ENCODE data around the gene PSD.
A peak's percentile ranks its signal among the peaks of the same experiment; 100 is the strongest.

The PSD gene

GRCh38 chr10:102438374-102438773 lies 19.8 kb upstream of the PSD start:
- Histone ChIP-seq H3K4me2 (ENCODE audit: insufficient read depth, low read length, poor library complexity, severe bottlenecking) (no peak overlapping the region), H3K4me3 (ENCODE audit: low read length in 2 of 2) (no peak overlapping the region), H3K36me3 (replicated peaks in 1 of 2; ENCODE audit: control insufficient read depth in 2 of 2, insufficient read depth in 2 of 2, low read length in 2 of 2) (no peaks in the 10 kb centered on the region), H2AK5ac (ENCODE audit: low read depth, low read length) (peak overlapping the region; percentile 44), H2BK15ac (ENCODE audit: low read length) (peak overlapping the region; percentile 65), H4K8ac (ENCODE audit: low read depth, low read length) (no peak overlapping the region), H3K27ac (replicated peaks; ENCODE audit: low read length) (no peak overlapping the region), H4K91ac (ENCODE audit: low read depth, low read length, poor library complexity) (no peak overlapping the region), H2BK5ac (ENCODE audit: low read length) (no peak overlapping the region), H2BK120ac (ENCODE audit: low read depth, low read length) (no peak overlapping the region), H3K4me1 (ENCODE audit: control insufficient read depth in 2 of 2, insufficient read depth in 1 of 2, low read depth in 1 of 2, low read length in 2 of 2) (peaks cover 6 to 20% of the 10 kb centered on the region in 2 donors), H3K9ac (ENCODE audit: low read depth, low read length, poor library complexity) (no peak overlapping the region), H2AFZ (ENCODE audit: low read length) (no peak overlapping the region), H3K9me3 (replicated peaks in 1 of 2; ENCODE audit: control insufficient read depth in 2 of 2, insufficient read depth in 1 of 2, low read depth in 1 of 2, low read length in 2 of 2) (peaks cover 0 to 2% of the 10 kb centered on the region in 2 donors), H3K79me1 (ENCODE audit: low read depth, low read length) (no peaks in the 10 kb centered on the region), H3K18ac (ENCODE audit: low read length) (no peak overlapping the region), H3K14ac (ENCODE audit: low read length) (no peak overlapping the region), H3K27me3 (ENCODE audit: control insufficient read depth in 3 of 3, insufficient read depth in 3 of 3, low read depth in 1 of 3, low read length in 3 of 3) (peaks cover 0 to 14% (median 0%) of the 10 kb centered on the region in 3 experiments), H3K23ac (ENCODE audit: low read depth, low read length, poor library complexity) (no peak overlapping the region), H3K4ac (ENCODE audit: low read length) (no peak overlapping the region), H2BK12ac (ENCODE audit: low read length) (no peak overlapping the region)
- no peak for DNase-seq (ENCODE audit: low spot score)
- no CpG with 5 or more reads among the region's 1 CpG for WGBS, 2 donors (ENCODE audit: extremely low coverage in 2 of 2, insufficient read length in 2 of 2, insufficient replicate concordance in 1 of 2)

GRCh38 chr10:102437515-102437914 lies 18.9 kb upstream of the PSD start:
- no peak overlapping the region for H2BK15ac ChIP-seq (ENCODE audit: low read length)
- WGBS, 2 donors (ENCODE audit: extremely low coverage in 2 of 2, insufficient read length in 2 of 2, insufficient replicate concordance in 1 of 2) = no CpG with 5 or more reads among the region's 3 CpGs

GRCh38 chr10:102436312-102436711 lies 17.7 kb upstream of the PSD start:
- H3K14ac ChIP-seq (ENCODE audit: low read length) = no peak overlapping the region
- H2BK120ac ChIP-seq (ENCODE audit: low read depth, low read length) = no peak overlapping the region
- DNase-seq (ENCODE audit: low spot score) = no peak
- H2BK15ac ChIP-seq (ENCODE audit: low read length) = no peak overlapping the region
- no peak overlapping the region for H3K23ac ChIP-seq (ENCODE audit: low read depth, low read length, poor library complexity)
- H3K4ac ChIP-seq (ENCODE audit: low read length) = no peak overlapping the region
- no peak overlapping the region for H4K91ac ChIP-seq (ENCODE audit: low read depth, low read length, poor library complexity)
- H3K27ac ChIP-seq (replicated peaks; ENCODE audit: low read length) = no peak overlapping the region
- H3K18ac ChIP-seq (ENCODE audit: low read length) = no peak overlapping the region
- no peak overlapping the region for H2BK5ac ChIP-seq (ENCODE audit: low read length)
- peaks cover 0 to 2% of the 10 kb centered on the region in 2 donors for H3K9me3 ChIP-seq (replicated peaks in 1 of 2; ENCODE audit: control insufficient read depth in 2 of 2, insufficient read depth in 1 of 2, low read depth in 1 of 2, low read length in 2 of 2)
- H3K4me3 ChIP-seq (ENCODE audit: low read length in 2 of 2) = no peak overlapping the region
- no peak overlapping the region for H2AK5ac ChIP-seq (ENCODE audit: low read depth, low read length)
- H3K36me3 ChIP-seq (replicated peaks in 1 of 2; ENCODE audit: control insufficient read depth in 2 of 2, insufficient read depth in 2 of 2, low read length in 2 of 2) = no peaks in the 10 kb centered on the region
- H3K27me3 ChIP-seq (ENCODE audit: control insufficient read depth in 3 of 3, insufficient read depth in 3 of 3, low read depth in 1 of 3, low read length in 3 of 3) = peaks cover 0 to 15% (median 0%) of the 10 kb centered on the region in 3 experiments
- peak overlapping the region; percentile 87 for H2AFZ ChIP-seq (ENCODE audit: low read length)
- no peak overlapping the region for H3K4me2 ChIP-seq (ENCODE audit: insufficient read depth, low read length, poor library complexity, severe bottlenecking)
- peaks cover 11 to 26% of the 10 kb centered on the region in 2 donors for H3K4me1 ChIP-seq (ENCODE audit: control insufficient read depth in 2 of 2, insufficient read depth in 1 of 2, low read depth in 1 of 2, low read length in 2 of 2)
- no peak overlapping the region for H3K9ac ChIP-seq (ENCODE audit: low read depth, low read length, poor library complexity)
- H2BK12ac ChIP-seq (ENCODE audit: low read length) = no peak overlapping the region
- no peak overlapping the region for H4K8ac ChIP-seq (ENCODE audit: low read depth, low read length)
- no CpG with 5 or more reads among the region's 6 CpGs for WGBS, 2 donors (ENCODE audit: extremely low coverage in 2 of 2, insufficient read length in 2 of 2, insufficient replicate concordance in 1 of 2)
- no peaks in the 10 kb centered on the region for H3K79me1 ChIP-seq (ENCODE audit: low read depth, low read length)

More at GRCh38 chr10:102437515-102437914, 18.9 kb upstream of the PSD start:
- Histone ChIP-seq H3K79me1 (ENCODE audit: low read depth, low read length) (no peaks in the 10 kb centered on the region), H3K4me3 (ENCODE audit: low read length in 2 of 2) (no peak overlapping the region), H3K27ac (replicated peaks; ENCODE audit: low read length) (no peak overlapping the region), H2AFZ (ENCODE audit: low read length) (no peak overlapping the region), H3K4ac (ENCODE audit: low read length) (no peak overlapping the region), H3K9ac (ENCODE audit: low read depth, low read length, poor library complexity) (no peak overlapping the region), H4K91ac (ENCODE audit: low read depth, low read length, poor library complexity) (no peak overlapping the region), H2AK5ac (ENCODE audit: low read depth, low read length) (no peak overlapping the region), H3K14ac (ENCODE audit: low read length) (no peak overlapping the region), H3K27me3 (ENCODE audit: control insufficient read depth in 3 of 3, insufficient read depth in 3 of 3, low read depth in 1 of 3, low read length in 3 of 3) (peaks cover 0 to 15% (median 0%) of the 10 kb centered on the region in 3 experiments), H3K23ac (ENCODE audit: low read depth, low read length, poor library complexity) (no peak overlapping the region), H3K4me2 (ENCODE audit: insufficient read depth, low read length, poor library complexity, severe bottlenecking) (no peak overlapping the region), H4K8ac (ENCODE audit: low read depth, low read length) (no peak overlapping the region), H2BK120ac (ENCODE audit: low read depth, low read length) (no peak overlapping the region), H3K36me3 (replicated peaks in 1 of 2; ENCODE audit: control insufficient read depth in 2 of 2, insufficient read depth in 2 of 2, low read length in 2 of 2) (no peaks in the 10 kb centered on the region), H3K9me3 (replicated peaks in 1 of 2; ENCODE audit: control insufficient read depth in 2 of 2, insufficient read depth in 1 of 2, low read depth in 1 of 2, low read length in 2 of 2) (peaks cover 0 to 2% of the 10 kb centered on the region in 2 donors), H2BK12ac (ENCODE audit: low read length) (no peak overlapping the region), H3K4me1 (ENCODE audit: control insufficient read depth in 2 of 2, insufficient read depth in 1 of 2, low read depth in 1 of 2, low read length in 2 of 2) (peaks cover 6 to 20% of the 10 kb centered on the region in 2 donors), H2BK5ac (ENCODE audit: low read length) (no peak overlapping the region), H3K18ac (ENCODE audit: low read length) (no peak overlapping the region)
- no peak for DNase-seq (ENCODE audit: low spot score)

- no peak overlapping the region for H2BK5ac ChIP-seq (ENCODE audit: low read length)
- H3K9me3 ChIP-seq (replicated peaks in 1 of 2; ENCODE audit: control insufficient read depth in 2 of 2, insufficient read depth in 1 of 2, low read depth in 1 of 2, low read length in 2 of 2) = peaks cover 0 to 2% of the 10 kb centered on the region in 2 donors
- H3K4me3 ChIP-seq (ENCODE audit: low read length in 2 of 2) = no peak overlapping the region
- H3K4ac ChIP-seq (ENCODE audit: low read length) = no peak overlapping the region
- no peak overlapping the region for H2BK15ac ChIP-seq (ENCODE audit: low read length)
- no peak overlapping the region for H2BK12ac ChIP-seq (ENCODE audit: low read length)
- no peak overlapping the region for H3K14ac ChIP-seq (ENCODE audit: low read length)
- no peak overlapping the region for H3K9ac ChIP-seq (ENCODE audit: low read depth, low read length, poor library complexity)
- H2AK5ac ChIP-seq (ENCODE audit: low read depth, low read length) = no peak overlapping the region
- H4K8ac ChIP-seq (ENCODE audit: low read depth, low read length) = no peak overlapping the region
- DNase-seq (ENCODE audit: low spot score) = no peak
- H3K36me3 ChIP-seq (replicated peaks in 1 of 2; ENCODE audit: control insufficient read depth in 2 of 2, insufficient read depth in 2 of 2, low read length in 2 of 2) = peaks cover 0 to 3% of the 10 kb centered on the region in 2 donors
- H3K4me2 ChIP-seq (ENCODE audit: insufficient read depth, low read length, poor library complexity, severe bottlenecking) = no peak overlapping the region
- H3K23ac ChIP-seq (ENCODE audit: low read depth, low read length, poor library complexity) = no peak overlapping the region
- no CpG with 5 or more reads among the region's 14 CpGs for WGBS, 2 donors (ENCODE audit: extremely low coverage in 2 of 2, insufficient read length in 2 of 2, insufficient replicate concordance in 1 of 2)
- H4K91ac ChIP-seq (ENCODE audit: low read depth, low read length, poor library complexity) = no peak overlapping the region
- peak overlapping the region; percentile 87 for H2AFZ ChIP-seq (ENCODE audit: low read length)
- no peak overlapping the region for H3K18ac ChIP-seq (ENCODE audit: low read length)
- no peaks in the 10 kb centered on the region for H3K79me1 ChIP-seq (ENCODE audit: low read depth, low read length)
- peaks cover 11 to 27% of the 10 kb centered on the region in 2 donors for H3K4me1 ChIP-seq (ENCODE audit: control insufficient read depth in 2 of 2, insufficient read depth in 1 of 2, low read depth in 1 of 2, low read length in 2 of 2)
- peaks cover 0 to 15% (median 0%) of the 10 kb centered on the region in 3 experiments for H3K27me3 ChIP-seq (ENCODE audit: control insufficient read depth in 3 of 3, insufficient read depth in 3 of 3, low read depth in 1 of 3, low read length in 3 of 3)
- no peak overlapping the region for H2BK120ac ChIP-seq (ENCODE audit: low read depth, low read length)
- no peak overlapping the region for H3K27ac ChIP-seq (replicated peaks; ENCODE audit: low read length)
These were observed 17.1 kb upstream of the PSD start for GRCh38 chr10:102435529-102436233.
